OCI-LY3 (cell line): Measurements from ENCODE around the gene TMEM231.
"Not testable (repeated sequence)": the region's sequence is repeated elsewhere in the genome, so short reads cannot be mapped to it uniquely, and the experiment has no call there.

Experiments
- H2AFZ ChIP-seq: fragments of 200-600, 300-600 bp; shearing (Covaris generic); 2 replicates; pipeline ENCODE4 v1.6.0; 2014; ENCODE audit warnings: antibody characterized with exemption, low read depth, low read length
- H3K27ac ChIP-seq: fragments of 200-600, 300-600 bp; sonication (generic); 2 replicates; pipeline ENCODE4 v1.5.1; 2014; ENCODE audit warnings: mild to moderate bottlenecking, low read length, moderate library complexity, mixed read lengths
- H3K27me3 ChIP-seq: fragments of 200-600, 300-600 bp; sonication (generic); 2 replicates; pipeline ENCODE4 v1.6.1; 2014; ENCODE audit warnings: low read depth, low read length, mixed read lengths
- H3K36me3 ChIP-seq: fragments of 200-600, 300-600 bp; sonication (generic); replicated peaks from 2 replicates; pipeline ENCODE3; 2014; ENCODE audit warnings: low read depth, low read length, mixed read lengths
- H3K4me1 ChIP-seq: fragments of 300-600, 200-600 bp; sonication (generic); 2 replicates; pipeline ENCODE4 v1.6.1; 2014; ENCODE audit warnings: low read length, mixed read lengths
- H3K4me2 ChIP-seq: fragments of 200-600, 300-600 bp; sonication (generic); 2 replicates; pipeline ENCODE4 v1.6.1; 2014; ENCODE audit warnings: low read length, mixed read lengths
- H3K4me3 ChIP-seq: fragments of 300-600, 200-600 bp; sonication (generic); 2 replicates; pipeline ENCODE4 v1.5.1; 2014; ENCODE audit warnings: antibody characterized with exemption, mild to moderate bottlenecking, low read length, moderate library complexity
- H3K79me2 ChIP-seq: fragments of 300-600, 200-600 bp; shearing (Covaris generic); 2 replicates; pipeline ENCODE4 v1.6.1; 2014; ENCODE audit warnings: mild to moderate bottlenecking, low read length, mixed read lengths
- H3K9ac ChIP-seq: fragments of 300-600, 200-600 bp; shearing (Covaris generic); 2 replicates; pipeline ENCODE4 v1.6.0; 2014; ENCODE audit warnings: mild to moderate bottlenecking, low read length, moderate library complexity
- H3K9me3 ChIP-seq: fragments of 200-600, 300-600 bp; shearing (Covaris generic); 2 replicates; pipeline ENCODE4 v1.6.1; 2014; ENCODE audit warnings: low read length, mixed read lengths; ENCODE audit not compliant: insufficient read depth
- H4K20me1 ChIP-seq: fragments of 200-600, 300-600 bp; sonication (generic); 2 replicates; pipeline ENCODE4 v1.6.1; 2016; ENCODE audit warnings: low read length, mixed read lengths; ENCODE audit not compliant: insufficient read depth
- EZH2phosphoT487 ChIP-seq: fragments of 200-600 bp; shearing (Covaris generic); IDR thresholded peaks from 2 replicates; pipeline ENCODE4 v1.6.1; 2018; ENCODE audit warnings: antibody characterized with exemption, mixed run types, low read depth
- TF ChIP-seq, protein P1 (sequence below): fragments of 200-600, 300-600 bp; sonication (generic); IDR thresholded peaks from 2 replicates; pipeline ENCODE4 v1.5.1; 2014; ENCODE audit warnings: antibody characterized with exemption, low read length, low read depth

TMEM231 gene

DNA sequence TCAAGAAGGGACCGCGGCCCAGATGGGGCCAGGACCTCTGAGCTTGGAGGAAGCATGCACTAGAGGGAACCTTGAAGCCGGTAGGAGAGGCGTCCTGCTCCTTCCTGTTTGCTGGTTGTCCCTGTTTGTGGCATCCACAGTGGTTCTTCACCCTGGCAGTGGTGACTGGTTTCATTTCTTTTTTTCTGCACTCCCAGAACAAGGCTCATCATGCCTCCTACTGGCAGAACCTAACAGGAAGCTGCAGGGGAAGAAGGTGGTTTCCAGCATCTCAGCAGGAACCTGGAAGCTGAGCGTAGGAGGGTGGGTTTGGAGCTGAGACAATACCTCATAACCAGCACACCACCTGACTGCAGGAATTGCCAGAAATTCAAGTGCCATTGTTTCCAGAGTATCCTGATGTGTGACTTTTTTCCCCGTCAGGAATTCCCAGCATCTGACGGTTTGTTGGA lies 5.8 kb downstream of the TMEM231 start:
- peaks cover 6% of the 10 kb centered on the region; the same call in 1 of the 2 replicates for H3K79me2 ChIP-seq
- peaks cover 13% of the 10 kb centered on the region for H3K4me1 ChIP-seq
- H3K4me3 ChIP-seq: no peak overlapping the region
- H3K27ac ChIP-seq: no peak overlapping the region
- no peaks in the 10 kb centered on the region for H3K9me3 ChIP-seq
- H3K27me3 ChIP-seq: no peaks in the 10 kb centered on the region
- H3K36me3 ChIP-seq: no peaks in the 10 kb centered on the region
- H3K4me2 ChIP-seq: peak overlapping the region; percentile 32; the same call in 1 of the 2 replicates
- TF ChIP-seq, protein P1, sequence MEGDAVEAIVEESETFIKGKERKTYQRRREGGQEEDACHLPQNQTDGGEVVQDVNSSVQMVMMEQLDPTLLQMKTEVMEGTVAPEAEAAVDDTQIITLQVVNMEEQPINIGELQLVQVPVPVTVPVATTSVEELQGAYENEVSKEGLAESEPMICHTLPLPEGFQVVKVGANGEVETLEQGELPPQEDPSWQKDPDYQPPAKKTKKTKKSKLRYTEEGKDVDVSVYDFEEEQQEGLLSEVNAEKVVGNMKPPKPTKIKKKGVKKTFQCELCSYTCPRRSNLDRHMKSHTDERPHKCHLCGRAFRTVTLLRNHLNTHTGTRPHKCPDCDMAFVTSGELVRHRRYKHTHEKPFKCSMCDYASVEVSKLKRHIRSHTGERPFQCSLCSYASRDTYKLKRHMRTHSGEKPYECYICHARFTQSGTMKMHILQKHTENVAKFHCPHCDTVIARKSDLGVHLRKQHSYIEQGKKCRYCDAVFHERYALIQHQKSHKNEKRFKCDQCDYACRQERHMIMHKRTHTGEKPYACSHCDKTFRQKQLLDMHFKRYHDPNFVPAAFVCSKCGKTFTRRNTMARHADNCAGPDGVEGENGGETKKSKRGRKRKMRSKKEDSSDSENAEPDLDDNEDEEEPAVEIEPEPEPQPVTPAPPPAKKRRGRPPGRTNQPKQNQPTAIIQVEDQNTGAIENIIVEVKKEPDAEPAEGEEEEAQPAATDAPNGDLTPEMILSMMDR: peak; percentile 62
- TF ChIP-seq EZH2phosphoT487: no peak
- no peaks in the 10 kb centered on the region for H4K20me1 ChIP-seq
- H2AFZ ChIP-seq: no peak overlapping the region
- H3K9ac ChIP-seq: no peak overlapping the region

DNA sequence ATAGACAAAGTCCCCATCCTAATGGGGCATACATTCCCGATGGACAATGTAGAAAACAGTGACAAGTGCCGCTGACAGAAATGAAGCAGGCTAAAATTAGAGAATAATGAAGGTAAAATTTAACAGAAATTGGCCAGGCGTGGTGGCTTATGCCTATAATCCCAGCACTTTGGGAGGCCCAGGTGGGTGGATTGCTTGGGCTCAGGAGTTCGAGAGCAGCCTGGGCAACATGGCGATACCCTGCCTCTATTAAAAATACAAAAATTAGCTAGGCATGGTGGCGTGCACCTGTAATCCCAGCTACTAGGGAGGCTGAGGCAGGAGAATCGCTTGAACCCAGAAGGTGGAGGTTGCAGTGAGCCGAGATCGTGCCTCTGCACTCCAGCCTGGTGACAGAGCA lies 7.6 kb downstream of the TMEM231 start:
- H3K4me2 ChIP-seq, H4K20me1 ChIP-seq, H3K9me3 ChIP-seq, H3K79me2 ChIP-seq, H3K9ac ChIP-seq, H3K4me3 ChIP-seq, H3K4me1 ChIP-seq, H3K27ac ChIP-seq, H3K36me3 ChIP-seq, H3K27me3 ChIP-seq, H2AFZ ChIP-seq: not testable (repeated sequence)

DNA sequence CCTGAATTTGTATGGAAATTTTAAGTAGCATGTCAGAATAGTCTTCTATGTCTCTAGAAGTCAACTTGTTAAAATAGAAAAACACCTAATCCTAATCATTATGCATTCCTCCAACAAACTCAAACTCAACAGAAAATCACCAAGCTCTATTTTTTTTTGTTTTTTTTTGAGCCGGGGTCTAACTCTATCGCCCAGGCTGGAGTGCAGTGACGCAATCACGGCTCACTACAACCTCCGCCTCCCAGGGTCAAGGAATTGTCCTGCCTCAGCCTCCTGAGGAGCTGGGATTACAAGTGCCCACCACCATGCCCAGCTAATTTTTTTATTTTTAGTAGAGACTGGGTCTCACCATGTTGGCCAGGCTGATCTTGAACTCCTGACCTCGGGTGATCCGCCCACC lies 9.8 kb downstream of the TMEM231 start:
- no peak overlapping the region for H3K4me2 ChIP-seq
- H3K9ac ChIP-seq: no peak overlapping the region
- no peaks in the 10 kb centered on the region for H3K79me2 ChIP-seq
- no peaks in the 10 kb centered on the region for H3K9me3 ChIP-seq
- H4K20me1 ChIP-seq: no peaks in the 10 kb centered on the region
- no peak overlapping the region for H2AFZ ChIP-seq
- no peaks in the 10 kb centered on the region for H3K27me3 ChIP-seq
- no peak overlapping the region for H3K4me3 ChIP-seq
- peaks cover 8% of the 10 kb centered on the region for H3K4me1 ChIP-seq
- no peak overlapping the region for H3K27ac ChIP-seq
- peaks cover 11% of the 10 kb centered on the region for H3K36me3 ChIP-seq
- no peak for TF ChIP-seq EZH2phosphoT487

DNA sequence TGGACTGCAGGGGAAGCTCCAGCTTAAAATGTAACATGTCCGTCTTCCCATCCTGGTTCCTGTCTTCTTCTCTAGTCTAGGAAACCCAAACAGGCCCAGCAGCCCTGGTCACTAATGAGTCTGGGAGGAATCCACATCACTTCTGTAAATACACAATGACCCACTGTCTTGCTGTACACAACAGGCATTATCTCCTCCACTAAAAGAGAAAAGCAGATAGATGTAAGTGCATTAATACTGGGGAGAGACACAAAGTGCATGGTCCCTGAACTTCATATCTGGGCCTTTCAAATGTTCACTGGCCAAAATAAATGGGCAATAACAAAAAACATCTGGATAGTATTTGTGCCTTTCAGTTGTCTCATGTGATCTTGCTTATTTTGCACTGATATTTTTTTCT lies 10.2 kb downstream of the TMEM231 start:
- not testable (repeated sequence) for H3K79me2 ChIP-seq, H3K9ac ChIP-seq, H3K27me3 ChIP-seq, H3K4me2 ChIP-seq, H3K4me3 ChIP-seq, H4K20me1 ChIP-seq, H3K27ac ChIP-seq, H3K4me1 ChIP-seq, H2AFZ ChIP-seq, H3K9me3 ChIP-seq
- peaks cover 12% of the 10 kb centered on the region for H3K36me3 ChIP-seq

DNA sequence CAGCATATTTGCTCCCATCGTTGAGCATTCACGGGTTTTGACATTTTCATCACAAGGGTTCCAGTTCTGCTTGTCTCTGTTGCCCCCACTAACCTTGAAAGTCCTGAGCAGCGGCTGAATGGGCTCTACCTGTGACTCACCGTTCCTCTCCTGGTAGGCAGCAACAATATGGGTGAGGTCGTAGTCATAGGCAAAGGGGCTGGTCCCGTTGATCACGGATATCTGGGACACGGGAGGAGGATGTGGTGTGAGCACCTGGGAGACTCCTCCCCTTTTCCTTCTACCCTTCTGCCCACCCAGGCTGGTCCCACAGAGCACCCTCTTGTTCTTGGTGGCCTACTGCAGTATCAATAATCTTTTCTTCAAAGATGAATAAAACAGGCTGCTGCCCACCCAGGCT lies 13.6 kb downstream of the TMEM231 start:
- not testable (repeated sequence) for H3K27me3 ChIP-seq, H3K4me3 ChIP-seq, H4K20me1 ChIP-seq, H3K27ac ChIP-seq, H3K4me2 ChIP-seq, H2AFZ ChIP-seq, H3K79me2 ChIP-seq, H3K9ac ChIP-seq, H3K9me3 ChIP-seq, H3K4me1 ChIP-seq
- H3K36me3 ChIP-seq: peaks cover 20% of the 10 kb centered on the region

DNA sequence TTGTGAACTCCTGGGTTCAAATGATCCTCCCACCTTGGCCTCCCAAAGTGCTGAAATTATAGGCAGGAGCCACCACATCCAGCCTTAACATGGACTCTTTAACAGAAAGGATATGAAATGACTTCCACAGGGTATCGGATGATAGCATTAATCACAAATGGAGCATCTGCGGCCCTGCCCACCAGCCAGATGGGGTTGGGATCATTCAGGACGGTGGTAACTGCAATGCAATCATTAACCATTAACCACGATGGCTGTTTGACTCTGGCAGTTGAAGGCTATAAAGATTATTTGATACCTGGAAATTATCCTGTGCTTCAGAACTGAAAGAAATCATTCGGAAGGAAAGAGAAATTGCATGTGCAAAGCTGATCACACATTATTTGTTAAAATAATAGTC lies 14.8 kb downstream of the TMEM231 start:
- H3K4me2 ChIP-seq: no peak overlapping the region
- H3K36me3 ChIP-seq: peaks cover 20% of the 10 kb centered on the region
- H2AFZ ChIP-seq: no peak overlapping the region
- no peaks in the 10 kb centered on the region for H3K9me3 ChIP-seq
- no peaks in the 10 kb centered on the region for H3K4me1 ChIP-seq
- TF ChIP-seq, protein P1: no peak
- no peak for TF ChIP-seq EZH2phosphoT487
- H4K20me1 ChIP-seq: no peaks in the 10 kb centered on the region
- no peaks in the 10 kb centered on the region for H3K79me2 ChIP-seq
- H3K27ac ChIP-seq: no peak overlapping the region
- no peak overlapping the region for H3K9ac ChIP-seq
- no peak overlapping the region for H3K4me3 ChIP-seq
- H3K27me3 ChIP-seq: no peaks in the 10 kb centered on the region

DNA sequence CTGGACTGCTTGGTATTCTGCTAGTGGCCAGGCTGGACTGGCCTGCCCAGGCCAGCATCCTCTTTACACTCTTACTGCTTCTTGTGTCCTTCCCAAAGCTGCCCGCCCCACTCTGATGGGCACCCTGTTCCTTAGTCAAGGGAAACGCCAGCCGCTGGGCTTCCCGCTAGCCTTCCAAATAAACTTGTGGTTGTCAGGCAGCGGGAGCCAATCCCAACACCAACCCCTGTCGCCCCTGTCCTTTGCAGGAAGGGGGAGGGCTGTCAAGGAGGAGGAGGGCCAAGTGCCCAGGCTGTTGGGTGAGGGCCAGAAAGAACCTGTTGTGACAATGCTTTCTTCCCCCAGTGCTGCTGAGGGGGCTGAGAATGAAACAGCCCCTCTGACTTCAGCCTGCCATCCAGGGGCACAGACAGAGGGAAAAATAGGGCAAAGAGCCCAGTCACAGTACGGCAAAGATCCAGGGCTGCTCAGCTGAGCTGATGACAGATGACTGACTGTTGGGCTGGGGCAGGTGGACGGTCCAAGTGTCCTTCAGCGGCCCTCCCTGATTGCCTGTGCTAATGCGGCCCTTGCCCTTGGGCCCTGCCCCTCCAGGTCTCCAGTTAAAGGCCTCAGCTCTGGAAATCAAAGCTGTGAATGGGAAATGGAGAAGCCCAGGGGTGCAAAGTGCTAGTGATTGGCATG lies 17.0 kb downstream of the TMEM231 start:
- H4K20me1 ChIP-seq, H3K4me2 ChIP-seq, H3K9ac ChIP-seq, H3K4me1 ChIP-seq, H3K4me3 ChIP-seq, H3K27ac ChIP-seq, H2AFZ ChIP-seq, H3K9me3 ChIP-seq, H3K27me3 ChIP-seq, H3K79me2 ChIP-seq: not testable (repeated sequence)
- peaks cover 16% of the 10 kb centered on the region for H3K36me3 ChIP-seq
